Mucosa of rectum (tissue), 2 donors: Measurements from ENCODE around the gene GNPTAB.
A peak's percentile ranks its signal among the peaks of the same experiment; 100 is the strongest.

Experiments
- H3K27ac ChIP-seq, 2 donors: one replicate each; pipeline ENCODE4 v1.7.0; 2013; ENCODE audit warnings: inconsistent platforms in 2 of 2, low read depth in 2 of 2, low read length in 2 of 2
- H3K27me3 ChIP-seq, 2 donors: one replicate each; pipeline ENCODE4 v1.7.0; 2013; ENCODE audit warnings: low read length in 2 of 2; ENCODE audit not compliant: control insufficient read depth in 2 of 2, insufficient read depth in 2 of 2
- H3K36me3 ChIP-seq, 2 donors: one replicate each; pipeline ENCODE4 v1.7.0; 2013; ENCODE audit warnings: low read length in 2 of 2; ENCODE audit not compliant: control insufficient read depth in 2 of 2, insufficient read depth in 2 of 2
- H3K4me1 ChIP-seq, 2 donors: one replicate each; pipeline ENCODE4 v1.7.0; 2013; ENCODE audit warnings: low read length in 2 of 2, mild to moderate bottlenecking in 1 of 2; ENCODE audit not compliant: control insufficient read depth in 2 of 2, insufficient read depth in 2 of 2
- H3K4me3 ChIP-seq, 2 donors: one replicate each; pipeline ENCODE4 v1.7.0; 2013; ENCODE audit warnings: low read length in 2 of 2
- H3K9ac ChIP-seq, 2 donors: one replicate each; pipeline ENCODE4 v1.7.0; 2013; ENCODE audit warnings: low read length in 2 of 2, low read depth in 1 of 2, mild to moderate bottlenecking in 1 of 2
- H3K9me3 ChIP-seq, 2 donors: one replicate each; pipeline ENCODE4 v1.7.0; 2013; ENCODE audit warnings: low read length in 2 of 2; ENCODE audit not compliant: control insufficient read depth in 2 of 2
- donor health status: healthy.
- donor health status: Normal muscosa, but diverticular disease.

GNPTAB gene

GRCh38 chr12:101729842-101730241 lies 100.9 kb downstream of the GNPTAB start:
- Histone ChIP-seq H3K9me3 (no peaks in the 10 kb centered on the region), H3K36me3 (peaks cover 27 to 35% of the 10 kb centered on the region in 2 donors), H3K27me3 (no peaks in the 10 kb centered on the region), H3K27ac (no peak overlapping the region), H3K9ac (no peak overlapping the region), H3K4me3 (no peak overlapping the region), H3K4me1 (no peaks in the 10 kb centered on the region)

GRCh38 chr12:101727098-101727497 lies 103.7 kb downstream of the GNPTAB start:
- Histone ChIP-seq H3K36me3 (peaks cover 28 to 37% of the 10 kb centered on the region in 2 donors), H3K4me3 (no peak overlapping the region)

GRCh38 chr12:101722392-101722791 lies 108.4 kb downstream of the GNPTAB start:
- Histone ChIP-seq H3K36me3 (peaks cover 29 to 33% of the 10 kb centered on the region in 2 donors), H3K27ac (no peak overlapping the region), H3K9ac (no peak overlapping the region)

More at GRCh38 chr12:101727098-101727497, 103.7 kb downstream of the GNPTAB start:
- Histone ChIP-seq H3K27ac (no peak overlapping the region), H3K27me3 (no peaks in the 10 kb centered on the region), H3K9me3 (no peaks in the 10 kb centered on the region), H3K9ac (no peak overlapping the region), H3K4me1 (no peaks in the 10 kb centered on the region)

DNA sequence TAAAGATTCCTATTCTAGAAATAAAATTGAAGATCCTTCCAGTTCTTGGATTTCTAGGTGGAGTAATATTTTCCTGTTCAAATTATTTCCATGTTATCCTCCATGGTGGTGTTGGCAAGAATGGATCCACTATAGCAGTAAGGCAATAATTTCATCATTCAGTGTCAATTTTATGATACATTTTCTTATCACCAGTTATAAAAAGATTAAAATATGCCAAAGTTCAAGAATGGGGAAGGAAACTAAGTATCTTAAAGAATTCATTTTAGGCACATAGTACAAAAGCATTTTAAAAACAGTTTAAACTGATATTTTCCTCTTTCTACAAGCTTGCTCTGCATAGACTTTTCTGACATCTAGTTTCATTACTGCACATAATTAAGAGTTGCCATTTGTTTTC lies 110.6 kb downstream of the GNPTAB start:
- Histone ChIP-seq H3K4me3 (no peak overlapping the region), H3K9me3 (no peaks in the 10 kb centered on the region), H3K36me3 (peaks cover 12 to 14% of the 10 kb centered on the region in 2 donors), H3K9ac (no peak overlapping the region), H3K27ac (no peak overlapping the region), H3K27me3 (no peaks in the 10 kb centered on the region), H3K4me1 (peaks cover 2 to 3% of the 10 kb centered on the region in 2 donors)

More at GRCh38 chr12:101722392-101722791, 108.4 kb downstream of the GNPTAB start:
- Histone ChIP-seq H3K9me3 (no peaks in the 10 kb centered on the region), H3K4me3 (no peak overlapping the region), H3K27me3 (no peaks in the 10 kb centered on the region), H3K4me1 (peaks cover 0 to 2% of the 10 kb centered on the region in 2 donors)

DNA sequence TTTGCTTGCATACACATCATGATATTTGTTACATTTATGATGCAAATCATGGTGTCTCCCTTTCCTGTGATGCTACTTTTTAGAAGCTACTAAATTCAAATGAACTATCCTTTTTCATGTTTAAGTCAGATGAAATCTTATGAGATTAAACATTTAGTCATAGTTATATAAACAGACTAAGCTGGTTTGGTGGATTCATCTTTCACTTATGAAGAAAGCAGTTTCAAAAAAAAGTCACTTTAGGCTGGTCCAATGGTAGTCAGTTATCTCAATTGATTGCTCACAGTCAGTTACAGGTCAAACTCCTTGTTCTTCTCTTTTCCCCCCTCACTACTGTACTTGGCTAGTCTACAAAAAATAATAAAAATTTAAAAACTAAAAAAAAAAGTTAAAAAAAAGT lies 111.2 kb downstream of the GNPTAB start:
- Histone ChIP-seq H3K27me3 (no peaks in the 10 kb centered on the region), H3K4me3 (no peak overlapping the region), H3K4me1 (peaks cover 2 to 7% of the 10 kb centered on the region in 2 donors), H3K9ac (no peak overlapping the region), H3K27ac (no peak overlapping the region), H3K36me3 (peaks cover 10 to 14% of the 10 kb centered on the region in 2 donors), H3K9me3 (no peaks in the 10 kb centered on the region)

DNA sequence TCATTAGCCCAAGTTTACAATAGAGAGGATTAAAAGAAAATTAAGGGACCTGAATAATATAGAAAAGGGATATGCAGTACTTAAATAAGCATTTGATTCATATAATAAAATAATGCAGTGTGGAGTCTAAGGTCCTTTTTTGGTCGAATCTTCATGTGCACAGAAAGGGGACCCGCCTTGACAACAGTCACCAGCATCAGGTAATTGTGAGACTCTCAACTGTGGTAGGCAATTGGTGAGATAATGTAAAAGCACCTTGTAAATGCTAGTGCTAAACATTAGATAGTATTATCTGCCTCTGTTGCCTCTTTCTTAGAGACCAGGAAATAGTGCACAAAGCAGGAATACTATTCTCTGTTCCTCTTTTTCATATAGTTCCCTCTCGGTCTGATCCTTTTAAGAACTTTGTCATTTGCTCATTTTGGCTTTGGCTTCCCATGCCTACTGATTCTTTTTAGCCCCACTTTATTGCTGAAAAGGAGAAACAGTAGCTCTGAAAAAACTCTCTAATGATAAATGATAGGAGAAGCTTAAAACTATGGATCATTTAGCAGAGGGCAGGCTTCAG lies 115.8 kb downstream of the GNPTAB start:
- Histone ChIP-seq H3K9me3 (no peaks in the 10 kb centered on the region), H3K4me3 (no peak overlapping the region), H3K27ac (no peak overlapping the region), H3K4me1 (peaks cover 10 to 26% of the 10 kb centered on the region in 2 donors), H3K36me3 (peaks cover 0 to 3% of the 10 kb centered on the region in 2 donors), H3K27me3 (no peaks in the 10 kb centered on the region), H3K9ac (no peak overlapping the region)

DNA sequence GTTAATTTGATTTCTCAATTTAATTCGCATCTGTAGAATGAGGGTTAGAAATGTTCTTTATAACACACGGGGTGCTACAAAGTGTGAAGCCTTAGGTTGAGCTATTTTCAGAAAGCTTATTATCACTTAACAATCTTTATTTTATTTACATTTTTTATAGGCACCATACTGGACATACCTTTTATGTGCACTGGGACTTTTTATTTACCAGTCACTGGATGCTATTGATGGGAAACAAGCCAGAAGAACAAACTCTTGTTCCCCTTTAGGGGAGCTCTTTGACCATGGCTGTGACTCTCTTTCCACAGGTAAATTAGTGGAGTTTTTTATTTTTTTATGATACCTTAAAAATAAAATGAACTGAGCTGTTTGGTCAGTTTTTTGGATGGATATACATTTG lies 116.8 kb downstream of the GNPTAB start:
- Histone ChIP-seq H3K9ac (peak overlapping the region in 1 of 2 donors; percentile 61), H3K27ac (peak overlapping the region; percentile 25 to 75)

DNA sequence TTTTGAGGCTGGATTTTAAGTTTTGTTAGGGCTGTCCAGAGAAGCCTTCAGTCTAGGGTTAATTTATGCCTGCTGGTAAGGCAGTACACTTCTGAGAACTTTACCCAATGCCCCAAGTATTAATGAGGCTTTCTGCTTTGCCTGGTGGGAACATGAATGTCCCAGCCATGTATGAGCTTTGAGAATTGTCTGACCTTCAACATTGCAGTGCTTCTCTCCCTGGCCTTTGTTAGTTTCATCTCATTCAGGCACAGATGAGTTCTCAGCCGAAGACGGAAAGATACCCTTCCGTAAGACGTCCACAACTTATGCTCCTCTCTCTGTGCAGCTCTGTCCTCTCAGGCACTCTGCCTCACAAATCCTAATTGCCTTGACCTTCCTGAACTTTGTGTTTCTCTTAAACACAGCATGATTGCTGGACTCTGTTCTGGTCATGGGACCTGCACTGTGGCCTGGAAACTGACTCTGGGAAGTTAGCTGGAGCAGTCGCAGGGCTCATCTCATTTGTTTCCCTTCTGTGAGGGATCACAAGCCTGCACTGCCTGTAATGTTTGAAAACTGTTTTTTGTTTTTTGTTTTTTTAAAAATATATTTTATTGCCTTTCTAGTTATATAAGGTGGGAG lies 117.6 kb downstream of the GNPTAB start:
- H3K4me3 ChIP-seq: peak overlapping the region; percentile 36 to 49
- H3K27ac ChIP-seq: peak overlapping the region; percentile 25 to 75
- H3K9ac ChIP-seq: peak overlapping the region; percentile 9 to 61
- H3K36me3 ChIP-seq: peaks cover 0 to 3% of the 10 kb centered on the region in 2 donors
- no peaks in the 10 kb centered on the region for H3K9me3 ChIP-seq
- H3K27me3 ChIP-seq: no peaks in the 10 kb centered on the region
- peaks cover 7 to 31% of the 10 kb centered on the region in 2 donors for H3K4me1 ChIP-seq

More for the DNA sequence above, 116.8 kb downstream of the GNPTAB start:
- H3K4me1 ChIP-seq: peaks cover 7 to 31% of the 10 kb centered on the region in 2 donors
- peaks cover 0 to 3% of the 10 kb centered on the region in 2 donors for H3K36me3 ChIP-seq
- H3K9me3 ChIP-seq: no peaks in the 10 kb centered on the region
- H3K4me3 ChIP-seq: peak overlapping the region in 1 of 2 donors; percentile 49
- H3K27me3 ChIP-seq: no peaks in the 10 kb centered on the region

GRCh38 chr12:101710288-101710687 lies 120.5 kb downstream of the GNPTAB start:
- Histone ChIP-seq H3K9ac (no peak overlapping the region), H3K27ac (no peak overlapping the region), H3K4me3 (no peak overlapping the region), H3K4me1 (peaks cover 16 to 43% of the 10 kb centered on the region in 2 donors), H3K9me3 (no peaks in the 10 kb centered on the region), H3K27me3 (no peaks in the 10 kb centered on the region), H3K36me3 (no peaks in the 10 kb centered on the region)

- Histone ChIP-seq H3K9ac (no peak overlapping the region), H3K4me3 (no peak overlapping the region), H3K36me3 (peaks cover 0 to 2% of the 10 kb centered on the region in 2 donors), H3K27ac (no peak overlapping the region), H3K27me3 (no peaks in the 10 kb centered on the region), H3K4me1 (peaks cover 8 to 22% of the 10 kb centered on the region in 2 donors), H3K9me3 (no peaks in the 10 kb centered on the region)
Measured at GRCh38 chr12:101707131-101707782, 123.5 kb downstream of the GNPTAB start.
